ENCODE results near the gene GALM. TPM values are rescaled to one million over a fixed set of nuclear protein-coding genes. Genes with fewer than 3 reads are reported as not detected.

Gene GALM
- total and polyA plus RNA-seq, 8 donors, result 12.8 to 33.6 (median 25.3) TPM

GRCh38 chr2:38783586-38783985, 117.7 kb downstream of the GALM start:
- peaks cover 4 to 8% of the 10 kb centered on the region in 2 donors for H3K4me1 ChIP-seq
- no peak for DNase-seq
- intact Hi-C loops (cut with DNase I), result no loop called here
- H3K27ac ChIP-seq, result no peak overlapping the region
- no peak for ATAC-seq
- peaks cover 0 to 24% of the 10 kb centered on the region in 2 donors for H3K36me3 ChIP-seq
- H3K27me3 ChIP-seq, result no peaks in the 10 kb centered on the region
- TF ChIP-seq CTCF (IDR thresholded peaks at IDR 0.05), result no peak
- no peaks in the 10 kb centered on the region for H3K9me3 ChIP-seq
- H3K4me3 ChIP-seq, result no peak overlapping the region

Other genes with a start within 250 kb of the GALM start
- gene HNRNPLL, start 63.2 kb upstream of the GALM start, total RNA-seq, result 10 to 100 TPM; 44.2 to 51.6 TPM
- gene HNRNPLL, start 63.2 kb upstream of the GALM start, polyA plus RNA-seq (ENCODE audit: insufficient read length in 6 of 6), result 100 to 1,000 TPM in 1 of 6 donors, 10 to 100 TPM in 5; 71.3 to 102 (median 79.3) TPM
- 100 to 1,000 TPM in 1 of 2 donors, 10 to 100 TPM in 1; 83.3 to 139 TPM for gene SRSF7, start 85.2 kb downstream of the GALM start, total RNA-seq
- 100 to 1,000 TPM; 227 to 290 (median 233) TPM for gene SRSF7, start 85.2 kb downstream of the GALM start, polyA plus RNA-seq (ENCODE audit: insufficient read length in 6 of 6)
- gene GEMIN6, start 112.1 kb downstream of the GALM start, total RNA-seq, result 10 to 100 TPM; 12.4 to 13.0 TPM
- 10 to 100 TPM; 17.0 to 22.3 (median 18.2) TPM for gene GEMIN6, start 112.1 kb downstream of the GALM start, polyA plus RNA-seq (ENCODE audit: insufficient read length in 6 of 6)
- gene DHX57, start 209.8 kb downstream of the GALM start, total RNA-seq, result 10 to 100 TPM; 14.7 to 17.9 TPM
- 10 to 100 TPM; 33.0 to 42.8 (median 40.3) TPM for gene DHX57, start 209.8 kb downstream of the GALM start, polyA plus RNA-seq (ENCODE audit: insufficient read length in 6 of 6)
- gene MORN2, start 209.9 kb downstream of the GALM start, total RNA-seq, result 10 to 100 TPM; 14.8 to 15.1 TPM
- 10 to 100 TPM; 28.0 to 36.9 (median 35.8) TPM for gene MORN2, start 209.9 kb downstream of the GALM start, polyA plus RNA-seq (ENCODE audit: insufficient read length in 6 of 6)
- 1 to 10 TPM in 1 of 2 donors, under 1 TPM in 1; 0.82 to 1.2 TPM for gene ARHGEF33, start 223.8 kb downstream of the GALM start, total RNA-seq
- gene ARHGEF33, start 223.8 kb downstream of the GALM start, polyA plus RNA-seq (ENCODE audit: insufficient read length in 6 of 6), result 1 to 10 TPM; 2.4 to 4.1 (median 3.4) TPM